ENCODE results near the gene COL27A1. TPM values are rescaled to one million over a fixed set of nuclear protein-coding genes. Genes with fewer than 3 reads are reported as not detected.

The COL27A1 gene
- total and polyA plus RNA-seq, 7 donors, result 1.4 to 13.3 (median 4.3) TPM

- intact Hi-C loops (cut with DNase I), result loop anchor here (5.0 kb wide), 1 partner anchor 37 kb away; no protein-coding TSS in a partner anchor
Observed at GRCh38 chr9:114210691-114211276, 55.4 kb downstream of the COL27A1 start.

GRCh38 chr9:114212826-114213225, 57.5 kb downstream of the COL27A1 start:
- Histone ChIP-seq H3K4me1 (peaks cover 0 to 18% (median 16%) of the 10 kb centered on the region in 4 donors), H3K4me3 (no peak overlapping the region), H3K27me3 (no peaks in the 10 kb centered on the region), H3K27ac (no peak overlapping the region), H3K9me3 (no peaks in the 10 kb centered on the region), H3K36me3 (no peaks in the 10 kb centered on the region)
- intact Hi-C loops (cut with DNase I), result loop anchor here (5.0 kb wide), 1 partner anchor 34 kb away; no protein-coding TSS in a partner anchor
- WGBS, 2 donors, result 93 to 94% methylated on average over 5 of the region's 5 CpGs
- no peak for DNase-seq
- TF ChIP-seq CTCF (IDR thresholded peaks at IDR 0.05) (no peak), POLR2A (IDR thresholded peaks at IDR 0.05) (no peak), POLR2AphosphoS5 (IDR thresholded peaks at IDR 0.05) (no peak), EP300 (IDR thresholded peaks at IDR 0.05) (no peak)

More at GRCh38 chr9:114210691-114211276, 55.4 kb downstream of the COL27A1 start:
- TF ChIP-seq POLR2AphosphoS5 (IDR thresholded peaks at IDR 0.05), result no peak
- TF ChIP-seq EP300 (IDR thresholded peaks at IDR 0.05), result no peak
- no peak for TF ChIP-seq CTCF (IDR thresholded peaks at IDR 0.05)
- TF ChIP-seq POLR2A (IDR thresholded peaks at IDR 0.05), result no peak
- WGBS, 2 donors, result 86 to 89% methylated on average over 15 of the region's 15 CpGs
- H3K27ac ChIP-seq, result no peak overlapping the region
- no peak for DNase-seq
- no peak overlapping the region for H3K4me3 ChIP-seq
- no peaks in the 10 kb centered on the region for H3K9me3 ChIP-seq
- H3K36me3 ChIP-seq, result no peaks in the 10 kb centered on the region
- peaks cover 0 to 29% (median 27%) of the 10 kb centered on the region in 4 donors for H3K4me1 ChIP-seq
- no peaks in the 10 kb centered on the region for H3K27me3 ChIP-seq

- Histone ChIP-seq H3K27me3 (no peaks in the 10 kb centered on the region), H3K4me3 (no peak overlapping the region), H3K36me3 (no peaks in the 10 kb centered on the region), H3K9me3 (no peaks in the 10 kb centered on the region), H3K27ac (no peak overlapping the region), H3K4me1 (peaks cover 0 to 17% (median 15%) of the 10 kb centered on the region in 4 donors)
- TF ChIP-seq EP300 (IDR thresholded peaks at IDR 0.05) (no peak), CTCF (IDR thresholded peaks at IDR 0.05) (no peak), POLR2A (IDR thresholded peaks at IDR 0.05) (no peak), POLR2AphosphoS5 (IDR thresholded peaks at IDR 0.05) (no peak)
- DNase-seq, result no peak
- intact Hi-C loops (cut with DNase I), result loop anchor here (5.0 kb wide), 1 partner anchor 34 kb away; no protein-coding TSS in a partner anchor
- WGBS, 2 donors, result 93 to 94% methylated on average over 6 of the region's 6 CpGs
Observed at GRCh38 chr9:114213566-114213965, 58.2 kb downstream of the COL27A1 start.

- intact Hi-C loops (cut with DNase I), result loop anchor here (5.0 kb wide), 1 partner anchor 33 kb away; no protein-coding TSS in a partner anchor
- no peak for DNase-seq
- no peak overlapping the region for H3K4me3 ChIP-seq
Observed at GRCh38 chr9:114214181-114214580, 58.8 kb downstream of the COL27A1 start.

More at GRCh38 chr9:114214181-114214580, 58.8 kb downstream of the COL27A1 start:
- no peak for TF ChIP-seq POLR2A (IDR thresholded peaks at IDR 0.05)
- no peak for TF ChIP-seq EP300 (IDR thresholded peaks at IDR 0.05)
- no peak for TF ChIP-seq CTCF (IDR thresholded peaks at IDR 0.05)
- TF ChIP-seq POLR2AphosphoS5 (IDR thresholded peaks at IDR 0.05), result no peak
- Histone ChIP-seq H3K36me3 (no peaks in the 10 kb centered on the region), H3K27ac (no peak overlapping the region), H3K27me3 (no peaks in the 10 kb centered on the region), H3K9me3 (no peaks in the 10 kb centered on the region), H3K4me1 (peaks cover 0 to 19% (median 15%) of the 10 kb centered on the region in 4 donors)
- WGBS, 2 donors, result 79 to 85% methylated on average over 6 of the region's 6 CpGs
